LHCN-M2 (cell line): ENCODE data around the gene RGL3. TPM values are rescaled to one million over a fixed set of nuclear protein-coding genes. Genes with fewer than 3 reads are reported as not detected.
"Not testable (repeated sequence)": the region's sequence is repeated elsewhere in the genome, so short reads cannot be mapped to it uniquely, and the experiment has no call there.

Experiments
- DNase-seq: peaks from one replicate; pipeline ENCODE4 v3.0.0-alpha.2; 2012; ENCODE audit warnings: low read depth
- polyA plus RNA-seq: library from polyadenylated mRNA; unstranded; fragments of >200 nt; gene quantifications from one replicate; pipeline ENCODE4 v1.2.1, GENCODE V29; 2012; ENCODE audit warnings: missing spikeins
- total RNA-seq: library from RNA; depleted of rRNA; stranded (reverse); fragments of >200 nt; gene quantifications from 2 replicates; pipeline ENCODE4 v1.2.3, GENCODE V29; 2014; rRNA removed

The RGL3 gene, protein sequence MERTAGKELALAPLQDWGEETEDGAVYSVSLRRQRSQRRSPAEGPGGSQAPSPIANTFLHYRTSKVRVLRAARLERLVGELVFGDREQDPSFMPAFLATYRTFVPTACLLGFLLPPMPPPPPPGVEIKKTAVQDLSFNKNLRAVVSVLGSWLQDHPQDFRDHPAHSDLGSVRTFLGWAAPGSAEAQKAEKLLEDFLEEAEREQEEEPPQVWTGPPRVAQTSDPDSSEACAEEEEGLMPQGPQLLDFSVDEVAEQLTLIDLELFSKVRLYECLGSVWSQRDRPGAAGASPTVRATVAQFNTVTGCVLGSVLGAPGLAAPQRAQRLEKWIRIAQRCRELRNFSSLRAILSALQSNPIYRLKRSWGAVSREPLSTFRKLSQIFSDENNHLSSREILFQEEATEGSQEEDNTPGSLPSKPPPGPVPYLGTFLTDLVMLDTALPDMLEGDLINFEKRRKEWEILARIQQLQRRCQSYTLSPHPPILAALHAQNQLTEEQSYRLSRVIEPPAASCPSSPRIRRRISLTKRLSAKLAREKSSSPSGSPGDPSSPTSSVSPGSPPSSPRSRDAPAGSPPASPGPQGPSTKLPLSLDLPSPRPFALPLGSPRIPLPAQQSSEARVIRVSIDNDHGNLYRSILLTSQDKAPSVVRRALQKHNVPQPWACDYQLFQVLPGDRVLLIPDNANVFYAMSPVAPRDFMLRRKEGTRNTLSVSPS
- total RNA-seq: 3.2 and 5.6 TPM in 2 replicates
- 1.0 TPM for polyA plus RNA-seq

DNA sequence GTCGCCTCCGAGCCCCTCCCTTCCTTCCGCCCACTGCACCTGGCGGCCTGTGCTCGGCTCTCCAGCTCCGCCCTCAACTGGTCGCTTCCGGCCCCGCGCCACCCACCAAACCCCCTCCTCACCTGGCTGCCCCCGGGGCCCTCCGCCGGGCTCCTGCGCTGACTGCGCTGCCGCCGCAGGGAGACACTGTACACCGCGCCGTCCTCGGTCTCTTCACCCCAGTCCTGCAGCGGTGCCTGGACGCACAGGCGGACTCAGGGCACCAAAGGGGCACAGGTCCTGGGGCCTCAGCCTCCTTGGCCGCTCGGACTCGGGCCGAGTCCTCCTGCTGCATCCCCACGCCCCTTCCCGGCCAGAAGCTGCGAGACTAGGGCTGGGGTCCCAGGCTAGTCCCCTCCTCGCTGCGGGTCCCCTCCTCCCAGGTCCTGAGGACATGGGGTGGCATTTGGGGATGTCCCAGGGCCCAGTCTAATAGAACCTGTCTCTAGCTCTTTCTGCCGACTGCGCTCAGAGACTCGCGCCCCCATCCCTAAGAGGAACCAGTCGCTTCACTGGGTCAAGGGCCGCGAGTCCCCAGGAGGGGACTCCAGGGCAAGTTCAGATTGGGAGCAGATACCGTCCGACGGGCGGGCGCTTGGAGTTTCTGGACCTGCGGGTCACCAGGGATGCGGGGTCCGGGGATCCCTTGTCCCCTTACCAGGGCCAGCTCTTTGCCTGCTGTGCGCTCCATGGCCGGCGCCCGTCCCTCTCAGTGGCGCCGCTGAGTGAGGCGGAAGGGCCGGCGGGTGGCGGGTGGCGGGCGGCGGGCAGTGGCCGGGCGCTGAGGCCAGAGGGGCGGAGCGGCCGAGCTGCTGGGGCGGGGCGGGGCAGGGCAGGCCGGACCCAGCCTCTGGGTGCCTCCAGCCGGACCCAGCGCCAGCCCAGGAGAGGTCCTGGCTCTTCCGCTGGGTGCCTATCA is at the start of gene RGL3:
RGL3 (minus strand) TSS at position 766 of the 958 bp plus-strand sequence; CDS start at position 730, 36 bp downstream.
- DNase-seq: no peak

DNA sequence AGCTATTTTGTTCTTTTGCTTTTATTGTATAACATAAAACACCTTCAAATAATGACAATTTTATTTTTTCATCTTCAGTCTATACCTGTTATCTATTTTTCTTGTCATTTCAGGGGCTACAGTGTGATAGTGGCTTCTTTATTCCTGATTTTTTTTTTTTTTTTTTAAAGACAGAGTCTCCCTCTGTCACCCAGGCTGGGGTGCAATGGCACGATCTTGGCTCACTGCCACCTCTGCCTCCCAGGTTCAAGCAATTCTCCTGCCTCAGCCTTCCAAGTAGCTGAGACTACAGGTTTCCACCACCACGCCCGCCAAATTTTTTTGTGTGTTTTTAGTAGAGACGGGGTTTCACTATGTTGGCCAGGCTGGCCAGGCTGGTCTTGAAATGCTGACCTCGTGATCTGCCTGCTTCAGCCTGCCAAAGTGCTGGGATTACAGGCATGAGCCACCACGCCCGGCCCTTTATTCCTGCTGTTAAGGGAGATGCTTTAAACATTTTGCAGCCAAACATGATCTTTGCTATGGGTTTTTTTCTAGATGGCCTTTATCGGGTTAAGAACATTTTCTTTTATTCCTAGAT is 49.2 kb upstream of the RGL3 start:
- DNase-seq: not testable (repeated sequence)

DNA sequence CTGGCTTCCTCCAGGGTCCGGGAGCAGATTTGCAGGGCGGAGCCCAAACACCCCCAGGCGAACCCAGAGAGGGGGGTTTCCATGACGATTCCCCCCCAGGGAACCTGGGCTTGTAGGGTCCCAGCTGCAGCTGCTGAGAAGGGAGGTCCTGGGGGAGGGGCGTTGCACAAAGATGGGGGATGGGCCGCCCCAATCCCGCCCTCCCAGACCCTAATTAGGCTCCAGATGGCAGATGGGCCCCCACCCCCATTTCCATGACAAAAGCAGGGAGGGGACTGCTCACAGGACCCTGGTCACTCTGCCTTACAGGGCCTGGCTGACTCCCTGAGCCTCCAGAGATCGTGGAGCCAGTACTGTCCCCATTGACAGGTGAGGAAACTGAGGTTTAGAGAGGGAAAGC is 46.5 kb upstream of the RGL3 start:
- DNase-seq: no peak

DNA sequence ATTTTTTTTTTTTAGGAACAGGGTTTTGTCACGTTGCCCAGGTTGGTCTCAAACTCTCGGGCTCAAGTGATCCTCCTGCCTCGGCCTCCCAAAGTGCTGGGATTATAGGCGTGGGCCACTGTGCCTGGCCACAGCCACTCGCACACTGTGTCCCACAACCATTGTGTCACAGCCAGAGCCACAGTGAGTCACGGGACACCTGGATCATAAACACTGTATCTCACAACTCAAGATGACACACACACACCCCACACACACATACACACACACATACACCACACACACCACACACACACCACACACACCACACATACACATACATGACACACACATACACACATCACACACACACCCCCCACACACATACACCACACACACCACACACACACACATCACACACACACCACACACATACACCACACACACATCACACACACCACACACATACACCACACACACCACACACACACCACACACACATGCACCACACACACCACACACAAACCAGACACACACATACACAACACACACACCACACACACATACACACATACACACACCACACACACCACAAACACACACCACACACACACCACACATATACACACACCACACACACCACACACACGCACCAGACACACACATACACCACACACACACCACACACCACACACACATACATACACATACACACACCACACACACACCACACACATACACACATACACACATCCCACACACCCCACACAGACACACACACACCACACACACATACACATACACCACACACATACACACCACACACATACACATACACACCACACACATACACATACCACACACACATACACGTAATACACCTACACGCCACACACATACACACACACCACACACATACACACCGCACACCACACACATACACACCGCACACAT is 45.5 kb upstream of the RGL3 start:
- DNase-seq: no peak

DNA sequence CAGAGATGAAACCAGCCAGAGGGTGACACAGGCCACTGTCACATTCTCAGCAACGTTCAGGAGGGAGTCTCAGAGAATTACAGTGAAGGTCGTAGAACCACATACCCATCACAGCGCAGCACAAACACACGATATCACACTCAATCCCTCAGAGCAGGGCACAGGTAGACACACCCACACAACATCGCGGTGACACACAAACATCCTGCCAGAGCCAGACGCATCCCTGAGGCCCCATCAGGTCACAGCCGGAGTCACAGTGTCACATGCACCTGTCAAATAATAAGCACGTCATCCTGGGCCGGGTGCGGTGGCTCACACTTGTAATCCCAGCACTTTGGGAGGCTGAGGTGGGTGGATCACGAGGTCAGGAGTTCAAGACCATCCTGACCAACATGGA is 44.3 kb upstream of the RGL3 start:
- DNase-seq: no peak

DNA sequence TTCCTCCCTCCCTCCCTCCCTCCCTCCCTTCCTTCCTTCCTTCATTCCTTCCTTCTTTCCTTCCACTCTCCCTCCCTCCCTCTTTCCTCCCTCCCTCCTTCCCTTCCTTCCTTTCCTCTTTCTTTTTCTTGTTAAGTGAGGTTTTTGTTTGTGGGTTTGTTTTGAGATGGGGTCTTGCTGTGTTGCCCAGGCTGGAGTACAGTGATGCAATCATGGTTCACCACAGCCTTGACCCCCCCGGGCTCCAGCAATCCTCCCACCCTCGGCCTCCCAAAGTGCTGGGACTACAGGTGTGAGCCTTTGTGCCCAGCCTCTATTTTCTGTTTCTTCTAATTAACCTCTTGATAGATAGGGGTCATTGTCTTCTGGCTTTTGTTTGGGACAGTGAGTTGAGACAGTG is 42.3 kb upstream of the RGL3 start:
- DNase-seq: no peak

DNA sequence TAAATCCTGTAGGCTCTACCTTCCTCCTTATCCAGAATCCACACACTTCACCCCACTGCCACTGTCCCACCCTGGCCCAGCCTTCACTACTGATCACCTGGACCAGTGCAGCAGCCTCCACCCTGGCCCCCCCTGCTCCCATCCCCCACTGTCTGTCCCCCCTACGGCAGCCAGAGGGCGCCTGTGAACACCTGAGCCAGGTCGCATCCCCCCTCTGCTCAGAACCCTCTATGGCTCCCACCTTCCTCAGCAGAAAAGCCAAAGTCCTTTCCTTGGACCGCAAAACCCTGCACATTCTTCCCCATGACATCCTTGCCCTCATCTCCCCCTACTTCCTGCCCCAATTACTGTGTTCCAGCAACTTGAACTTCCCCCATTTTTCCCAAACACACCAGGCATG is 41.1 kb upstream of the RGL3 start:
- no peak for DNase-seq

DNA sequence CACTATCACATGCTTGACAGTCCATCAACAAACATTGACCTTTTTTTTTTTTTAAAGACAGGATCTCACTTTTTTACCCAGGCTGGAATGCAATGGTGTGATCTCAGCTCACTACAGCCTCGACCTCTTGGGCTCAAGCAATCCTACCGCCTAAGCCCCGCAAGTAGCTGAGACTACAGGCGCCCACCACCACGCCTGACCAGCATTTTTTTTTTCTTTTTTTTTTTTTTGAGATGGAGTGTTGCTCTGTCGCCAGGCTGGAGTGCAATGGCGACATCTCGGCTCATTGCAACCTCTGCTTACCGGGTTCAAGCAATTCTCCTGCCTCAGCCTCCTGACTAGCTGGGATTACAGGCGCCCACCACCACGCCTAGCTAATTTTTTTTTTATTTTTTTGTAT is 39.8 kb upstream of the RGL3 start:
- DNase-seq: not testable (repeated sequence)

DNA sequence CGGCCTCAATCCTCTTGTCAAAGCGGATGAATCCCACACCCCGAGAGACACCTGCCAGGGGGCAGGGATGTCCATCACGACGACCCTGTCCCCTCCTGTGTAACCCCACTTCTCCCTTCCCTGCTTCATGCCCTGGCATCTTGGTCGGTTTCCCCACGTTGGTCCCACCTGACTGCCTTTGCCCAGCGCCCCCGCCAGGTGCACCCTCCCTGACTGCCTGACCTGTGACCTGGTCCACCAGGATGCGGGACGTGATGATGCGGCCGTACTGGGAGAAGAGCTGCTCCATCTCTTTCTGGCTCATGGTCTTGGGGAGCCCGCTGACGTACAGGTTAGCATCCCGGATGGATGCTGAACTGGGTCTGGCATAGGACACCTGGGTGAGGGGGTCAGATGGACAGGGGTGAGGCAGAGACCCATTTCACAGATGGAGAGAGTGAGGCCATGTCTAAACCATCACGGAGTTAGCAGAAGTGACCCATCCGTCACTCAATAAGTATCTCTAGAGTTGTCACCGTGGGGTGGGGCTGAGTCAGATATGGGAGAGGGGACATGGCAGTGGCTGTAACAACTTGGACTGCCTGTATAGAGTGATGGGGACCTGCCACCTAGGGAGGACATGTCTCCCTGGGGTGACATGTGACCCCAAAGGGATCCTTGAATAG is 39.3 kb upstream of the RGL3 start:
- no peak for DNase-seq

DNA sequence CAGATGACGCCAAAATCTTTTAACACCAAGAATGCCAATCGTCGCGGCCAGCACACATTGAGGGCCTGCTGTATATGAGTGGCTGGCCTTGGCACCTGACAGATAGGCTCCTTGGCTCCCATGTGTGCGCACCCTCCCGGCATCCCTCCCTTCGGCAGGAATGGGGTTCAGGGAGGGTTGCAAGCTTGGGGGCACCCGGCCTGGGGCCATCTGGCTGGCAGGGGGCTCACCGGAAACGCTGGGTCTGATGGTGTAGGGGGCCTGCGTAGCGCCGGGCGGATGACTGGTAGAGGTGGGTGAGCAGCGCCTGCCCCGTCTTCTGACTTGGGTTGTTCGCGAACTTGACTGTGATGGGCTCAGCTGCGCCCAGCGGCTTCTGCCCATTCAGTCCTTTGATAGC is 38.7 kb upstream of the RGL3 start:
- no peak for DNase-seq

DNA sequence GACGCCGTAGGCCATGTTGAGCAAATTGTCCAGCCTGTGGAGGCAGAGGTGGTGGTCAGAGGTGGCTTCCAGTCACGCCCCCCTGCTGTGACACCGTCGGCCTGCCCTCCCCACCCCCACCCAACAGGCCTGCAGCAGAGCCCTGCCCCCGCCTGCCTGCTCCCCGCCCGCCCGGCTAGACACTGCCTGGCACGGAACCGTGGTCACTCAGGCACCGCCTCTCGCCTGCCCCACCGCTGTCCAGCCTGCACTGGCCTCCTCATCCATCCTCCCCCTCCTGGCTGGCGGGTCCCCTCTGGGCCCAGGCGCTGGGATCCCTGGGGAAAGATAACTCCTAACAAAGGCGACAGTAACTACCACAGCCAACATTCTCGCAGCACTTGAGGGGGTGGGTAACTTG is 38.0 kb upstream of the RGL3 start:
- no peak for DNase-seq

DNA sequence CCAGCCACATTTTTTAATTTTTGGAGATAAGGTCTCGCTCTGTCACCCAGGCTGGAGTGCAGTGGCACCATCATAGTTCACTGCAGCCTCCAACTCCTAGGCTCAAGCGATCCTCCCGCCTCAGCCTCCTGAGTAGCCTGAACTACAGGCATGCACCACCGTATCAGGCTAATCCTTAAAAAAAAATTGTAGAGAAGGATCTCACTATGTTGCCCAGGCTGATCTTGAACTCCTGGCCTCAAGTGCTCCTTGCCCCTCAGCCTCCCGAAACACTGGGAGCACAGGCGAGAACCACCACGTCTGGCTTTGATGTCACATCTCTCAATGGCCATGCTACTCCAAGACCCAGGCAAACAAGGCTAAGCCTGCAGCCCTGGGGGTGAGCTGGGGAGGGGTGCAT is 37.5 kb upstream of the RGL3 start:
- DNase-seq: no peak

DNA sequence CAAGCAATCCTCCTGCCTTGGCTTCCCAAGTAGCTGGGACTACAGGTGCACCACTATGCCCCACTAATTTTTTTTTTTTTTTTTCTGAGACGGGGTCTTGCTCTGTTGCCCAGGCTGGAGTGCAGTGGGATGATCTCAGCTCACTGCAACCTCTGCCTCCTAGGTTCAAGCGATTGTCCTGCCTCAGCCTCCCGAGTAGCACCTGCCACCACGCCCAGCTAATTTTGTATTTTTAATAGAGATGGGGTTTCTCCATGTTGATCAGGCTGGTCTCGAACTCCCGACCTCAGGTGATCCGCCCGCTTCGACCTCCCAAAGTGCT is 36.1 kb upstream of the RGL3 start:
- DNase-seq: not testable (repeated sequence)

DNA sequence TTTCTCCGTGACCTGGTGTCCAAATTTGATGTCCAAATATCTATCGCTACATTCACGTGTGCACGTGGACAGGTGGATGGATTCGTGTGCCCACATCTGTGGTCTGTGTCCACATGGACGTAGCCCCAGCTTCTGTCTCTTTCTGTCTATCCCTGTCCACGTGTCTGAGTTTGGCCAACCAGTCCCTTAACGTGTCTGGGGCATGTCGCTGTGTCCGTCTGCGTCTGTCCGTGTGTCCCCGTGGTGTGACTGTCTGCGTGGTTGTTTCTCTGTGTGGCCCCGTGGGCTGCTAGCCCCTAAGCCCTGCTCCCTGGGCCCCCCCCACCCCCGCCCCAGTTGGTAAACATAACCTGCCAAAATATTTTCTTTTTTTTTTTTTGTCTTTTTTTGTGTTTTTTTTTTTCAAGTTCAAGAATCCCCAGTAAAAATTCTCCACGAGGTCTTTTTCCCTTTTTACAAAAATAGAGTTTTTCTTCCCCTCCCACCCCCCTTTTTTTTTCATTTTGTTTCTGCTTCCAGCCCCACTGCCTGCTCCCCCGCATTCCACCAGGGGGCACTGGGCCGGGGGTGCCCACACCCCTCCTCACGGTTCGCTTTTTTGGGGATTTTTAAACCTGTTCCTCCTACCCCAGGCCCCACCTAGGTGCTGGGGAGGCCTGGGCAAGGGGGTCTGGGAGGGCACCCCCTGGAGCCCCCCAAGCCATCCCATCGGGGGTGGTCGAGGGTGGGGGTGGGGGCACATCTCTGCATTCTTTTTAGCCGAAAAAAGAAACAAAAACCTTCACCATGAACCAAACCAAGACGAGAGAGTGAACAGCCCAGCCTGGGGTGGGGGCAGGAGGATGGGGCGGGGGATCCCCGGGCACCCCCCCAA is 34.6 kb upstream of the RGL3 start:
- no peak for DNase-seq

DNA sequence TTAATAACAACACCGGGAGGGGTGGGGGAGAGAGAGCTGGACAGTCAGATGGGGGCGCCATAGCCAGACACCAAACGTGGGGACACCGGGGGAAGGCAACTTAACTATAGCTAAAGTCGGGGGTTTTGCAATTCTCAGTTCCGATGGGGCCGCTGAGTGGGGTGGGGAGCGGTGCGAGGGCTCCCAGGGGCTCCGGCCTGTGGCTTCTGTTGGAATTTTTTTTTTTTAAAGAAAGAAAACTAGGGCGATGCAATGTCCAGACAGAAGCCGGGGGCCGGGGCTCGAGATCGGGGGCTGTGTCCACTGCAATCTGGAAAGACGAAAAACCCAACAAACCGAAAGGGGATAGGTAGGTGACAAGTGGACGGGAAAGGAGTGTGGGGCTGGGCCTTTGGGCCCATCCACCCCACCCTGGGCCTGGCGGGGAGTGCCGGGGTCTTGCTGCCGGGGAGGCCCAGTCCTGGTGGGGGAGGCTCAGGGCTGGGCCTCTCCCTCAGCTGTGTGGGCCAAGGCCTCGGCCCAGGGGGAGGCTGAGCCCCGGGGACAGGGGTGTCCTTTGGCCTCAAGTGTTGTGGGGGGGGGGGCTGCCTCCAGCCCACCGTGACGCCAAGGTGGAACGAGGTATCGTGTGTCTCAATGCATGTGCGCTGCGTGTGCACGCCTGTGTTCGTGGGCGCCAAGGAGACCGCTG is 33.7 kb upstream of the RGL3 start:
- no peak for DNase-seq

DNA sequence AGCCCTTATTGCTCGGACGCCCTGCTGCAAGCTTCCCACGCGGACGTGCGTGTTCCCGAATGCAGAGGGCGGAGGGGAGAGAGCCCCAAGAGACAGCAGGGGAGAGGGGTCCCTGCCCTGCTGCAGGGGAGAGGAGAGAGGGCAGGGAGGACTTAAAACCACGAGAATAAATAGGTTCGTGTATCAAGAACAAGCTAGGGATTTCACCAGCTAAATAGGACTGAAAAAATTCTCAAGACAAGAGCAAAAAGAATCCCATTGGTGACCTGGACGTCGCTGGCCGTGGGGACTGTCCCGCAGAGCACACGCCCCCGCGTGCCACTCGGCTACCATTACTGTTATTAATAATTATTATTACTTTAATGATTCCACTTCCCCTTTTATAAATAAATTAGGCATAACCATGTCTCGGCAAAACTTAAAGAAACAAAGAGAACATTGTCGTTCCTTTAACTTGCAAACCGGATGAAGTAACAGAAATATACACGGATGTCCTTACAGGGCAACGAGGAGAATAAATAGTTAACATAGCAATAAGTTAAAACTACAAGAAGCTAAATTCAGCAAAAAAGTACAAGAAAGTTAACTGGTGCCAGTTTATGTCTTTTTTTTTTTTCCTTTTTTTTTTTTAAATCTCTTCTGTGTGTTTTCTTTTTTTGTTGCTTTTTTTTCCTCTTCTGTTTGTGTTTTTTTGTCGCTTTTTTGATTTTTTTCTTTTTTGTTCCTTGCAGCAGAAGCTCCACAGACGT is 32.9 kb upstream of the RGL3 start:
- DNase-seq: no peak

DNA sequence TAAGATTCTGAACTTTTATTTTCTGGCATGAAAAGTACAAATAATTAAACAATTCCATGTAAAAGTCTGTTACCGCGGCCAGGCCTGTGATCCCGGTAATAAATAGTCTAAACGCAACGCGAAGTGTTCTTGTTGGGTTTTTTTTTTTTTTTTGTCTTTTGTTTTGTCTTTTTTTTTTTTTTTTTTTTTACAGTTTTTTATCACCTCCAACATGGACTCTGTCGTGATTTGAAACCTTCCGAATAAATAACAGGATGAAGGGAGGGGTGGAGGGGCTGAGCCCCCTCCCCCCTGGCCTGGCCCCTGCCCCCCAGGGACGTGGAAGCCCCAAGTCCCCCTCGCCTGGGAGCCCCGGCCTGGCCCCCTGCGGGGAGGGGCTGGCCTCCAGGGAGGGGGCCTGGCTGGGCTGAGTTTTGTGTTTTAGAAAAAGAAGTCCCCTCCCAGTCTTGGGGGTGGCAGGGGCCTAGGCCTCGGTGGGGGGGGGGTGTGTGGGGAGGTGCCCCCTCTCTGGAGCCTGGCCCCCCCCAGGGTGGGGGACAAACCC is 32.3 kb upstream of the RGL3 start:
- no peak for DNase-seq
